Caco-2 (cell line): ENCODE data around the gene KANSL3. TPM values are rescaled to one million over a fixed set of nuclear protein-coding genes. Genes with fewer than 3 reads are reported as not detected.
A peak's percentile ranks its signal among the peaks of the same experiment; 100 is the strongest.
"Not testable (repeated sequence)": the region's sequence is repeated elsewhere in the genome, so short reads cannot be mapped to it uniquely, and the experiment has no call there.

ENCODE experiments used
- BruUV-seq: library from RNA; stranded (reverse); fragments of 400-500 nt; replicated peaks from 2 replicates; lab custom pipeline; 2021; lab: Mats Ljungman, UMichigan
- CTCF ChIA-PET: fragments of 300-600 bp; sonication (Branson Sonifier 250); formaldehyde crosslinking; loops from one replicate; lab custom pipeline; 2022; ENCODE audit warnings: antibody characterized with exemption; lab: Charles Lee
- POLR2A ChIA-PET: fragments of 300-600 bp; sonication (Branson Sonifier 250); formaldehyde crosslinking; loops from one replicate; lab custom pipeline; 2022; ENCODE audit warnings: antibody characterized with exemption; lab: Charles Lee
- DNase-seq, 2 experiments: peaks; one replicate each; pipeline versions ENCODE4 v3.0.0 to v3.0.0-alpha.2; 2020 to 2022
- H3K27me3 ChIP-seq: replicated peaks from 2 replicates; pipeline ENCODE4 v1.6.0; 2011; ENCODE audit warnings: low read length; ENCODE audit not compliant: control insufficient read depth, insufficient read depth
- H3K36me3 ChIP-seq: 2 replicates; pipeline ENCODE4 v1.5.1; 2011; ENCODE audit warnings: low read length; ENCODE audit not compliant: control insufficient read depth, insufficient read depth
- H3K4me1 ChIP-seq: fragments of 250-450 bp; sonication (Bioruptor Pico); 2 replicates; pipeline ENCODE4 v1.5.1; 2020; ENCODE audit warnings: mild to moderate bottlenecking
- H3K4me3 ChIP-seq: 2 replicates; pipeline ENCODE4 v1.5.1; 2011; ENCODE audit warnings: low read depth, mild to moderate bottlenecking, control low read depth, low read length
- H3K9me3 ChIP-seq: fragments of 250-450 bp; sonication (Bioruptor Pico); 2 replicates; pipeline ENCODE4 v1.5.1; 2020; ENCODE audit warnings: mild to moderate bottlenecking, moderate library complexity
- H3K27ac Mint-ChIP-seq: one replicate; pipeline ENCODE4 v1.8.0; 2022; ENCODE audit warnings: mixed read lengths; ENCODE audit not compliant: unreplicated experiment
- H3K27me3 Mint-ChIP-seq: one replicate; pipeline ENCODE4 v1.8.0; 2022; ENCODE audit warnings: mixed read lengths; ENCODE audit not compliant: insufficient read depth, unreplicated experiment
- H3K36me3 Mint-ChIP-seq: one replicate; pipeline ENCODE4 v1.8.0; 2022; ENCODE audit warnings: mild to moderate bottlenecking, mixed read lengths; ENCODE audit not compliant: insufficient read depth, unreplicated experiment
- H3K4me1 Mint-ChIP-seq: one replicate; pipeline ENCODE4 v1.8.0; 2022; ENCODE audit warnings: low read depth, mixed read lengths; ENCODE audit not compliant: unreplicated experiment
- H3K4me3 Mint-ChIP-seq: one replicate; pipeline ENCODE4 v1.8.0; 2022; ENCODE audit warnings: mild to moderate bottlenecking, moderate library complexity, mixed read lengths; ENCODE audit not compliant: unreplicated experiment
- H3K9me3 Mint-ChIP-seq: one replicate; pipeline ENCODE4 v1.8.0; 2022; ENCODE audit warnings: mixed read lengths; ENCODE audit not compliant: unreplicated experiment
- intact Hi-C: fragments of 100-400 bp; cut with micrococcal nuclease; formaldehyde crosslinking; loops from one replicate; pipeline ENCODE4 v1.10.0; 2022; ENCODE audit not compliant: unreplicated experiment
- total RNA-seq: library from RNA; stranded (reverse); gene quantifications from 2 replicates; pipeline ENCODE4 v1.2.3, GENCODE V29; 2022
- TF ChIP-seq, protein P1 (sequence below), 2 experiments: fragments of 200-600 bp in 1 of 2; IDR thresholded peaks; 1 replicate in 1 of 2; 2 replicates in 1 of 2; pipeline versions ENCODE4 v1.5.1 to v1.8.0; 2011 to 2022; ENCODE audit warnings: antibody characterized with exemption in 1 of 2, control low read depth in 1 of 2, inconsistent platforms in 1 of 2, low read depth in 1 of 2, low read length in 1 of 2, mild to moderate bottlenecking in 1 of 2, moderate library complexity in 1 of 2; ENCODE audit not compliant: insufficient read depth in 1 of 2, severe bottlenecking in 1 of 2, unreplicated experiment in 1 of 2

Gene KANSL3
- total RNA-seq, 1 experiment from 2014 or later = 48.6 TPM

DNA sequence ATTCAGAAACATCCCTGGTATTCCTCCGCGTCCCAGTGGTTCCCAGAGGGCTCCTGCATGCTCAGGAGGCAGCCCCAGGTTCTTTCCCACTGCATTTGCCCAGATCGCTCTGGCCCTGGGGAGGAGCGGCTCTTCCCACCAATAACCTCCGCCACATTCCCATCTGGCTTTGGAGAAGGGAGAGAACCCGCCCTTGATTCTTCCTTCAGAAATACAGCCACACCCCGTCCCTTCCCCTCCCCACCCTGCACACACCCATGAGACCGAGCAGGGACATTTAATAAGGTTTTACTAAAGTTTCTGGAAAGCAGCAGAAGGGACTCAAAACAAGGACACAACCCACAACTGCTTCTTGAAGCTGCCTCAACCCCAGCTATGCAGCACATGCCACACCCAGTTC, 79.6 kb downstream of the KANSL3 start:
- H3K4me3 Mint-ChIP-seq = no peak overlapping the region
- ChIA-PET CTCF (no interaction called here), POLR2A (no interaction called here)
- TF ChIP-seq, protein P1, sequence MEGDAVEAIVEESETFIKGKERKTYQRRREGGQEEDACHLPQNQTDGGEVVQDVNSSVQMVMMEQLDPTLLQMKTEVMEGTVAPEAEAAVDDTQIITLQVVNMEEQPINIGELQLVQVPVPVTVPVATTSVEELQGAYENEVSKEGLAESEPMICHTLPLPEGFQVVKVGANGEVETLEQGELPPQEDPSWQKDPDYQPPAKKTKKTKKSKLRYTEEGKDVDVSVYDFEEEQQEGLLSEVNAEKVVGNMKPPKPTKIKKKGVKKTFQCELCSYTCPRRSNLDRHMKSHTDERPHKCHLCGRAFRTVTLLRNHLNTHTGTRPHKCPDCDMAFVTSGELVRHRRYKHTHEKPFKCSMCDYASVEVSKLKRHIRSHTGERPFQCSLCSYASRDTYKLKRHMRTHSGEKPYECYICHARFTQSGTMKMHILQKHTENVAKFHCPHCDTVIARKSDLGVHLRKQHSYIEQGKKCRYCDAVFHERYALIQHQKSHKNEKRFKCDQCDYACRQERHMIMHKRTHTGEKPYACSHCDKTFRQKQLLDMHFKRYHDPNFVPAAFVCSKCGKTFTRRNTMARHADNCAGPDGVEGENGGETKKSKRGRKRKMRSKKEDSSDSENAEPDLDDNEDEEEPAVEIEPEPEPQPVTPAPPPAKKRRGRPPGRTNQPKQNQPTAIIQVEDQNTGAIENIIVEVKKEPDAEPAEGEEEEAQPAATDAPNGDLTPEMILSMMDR (IDR thresholded peaks at IDR 0.05; ENCODE audit: insufficient read depth in 1 of 2, low read depth in 1 of 2, low read length in 1 of 2, severe bottlenecking in 1 of 2, unreplicated experiment in 1 of 2) = no peak
- DNase-seq = no peak
- H3K27me3 Mint-ChIP-seq = no peaks in the 10 kb centered on the region
- H3K9me3 ChIP-seq = peaks cover 7% of the 10 kb centered on the region
- intact Hi-C loops = no loop called here
- peaks cover 9% of the 10 kb centered on the region for H3K9me3 Mint-ChIP-seq
- H3K4me3 ChIP-seq = no peak overlapping the region
- H3K4me1 ChIP-seq = peaks cover 18% of the 10 kb centered on the region
- peaks cover 16% of the 10 kb centered on the region for H3K4me1 Mint-ChIP-seq
- H3K27me3 ChIP-seq = no peaks in the 10 kb centered on the region
- no peaks in the 10 kb centered on the region for H3K36me3 ChIP-seq
- H3K27ac Mint-ChIP-seq = peak overlapping the region; percentile 70
- H3K36me3 Mint-ChIP-seq = peaks cover 17% of the 10 kb centered on the region
- BruUV-seq = no TSS peak

DNA sequence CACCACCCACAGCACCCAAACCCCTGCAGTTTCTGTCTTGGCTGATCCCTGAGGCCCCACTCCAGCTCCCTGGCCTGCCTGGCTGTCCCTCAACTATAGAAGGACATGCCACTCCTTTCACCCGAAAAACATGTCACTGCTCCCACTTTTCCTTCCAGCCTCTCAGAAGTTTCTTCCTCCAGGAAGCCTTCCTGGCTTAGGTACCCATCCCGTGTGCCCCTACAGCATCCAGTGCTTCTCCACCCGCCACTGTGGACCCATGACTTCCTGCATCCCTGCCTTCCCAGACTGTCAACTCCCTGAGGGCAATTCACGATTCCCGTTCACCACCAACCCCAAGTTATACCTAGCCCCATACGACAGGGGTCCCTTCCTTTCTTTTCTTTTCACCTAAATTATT, 80.1 kb downstream of the KANSL3 start:
- Histone ChIP-seq H3K4me1 (peaks cover 18% of the 10 kb centered on the region), H3K4me3 (no peak overlapping the region), H3K36me3 (no peaks in the 10 kb centered on the region), H3K27me3 (no peaks in the 10 kb centered on the region), H3K9me3 (peaks cover 7% of the 10 kb centered on the region)
- ChIA-PET POLR2A (no interaction called here), CTCF (no interaction called here)
- Mint-ChIP-seq H3K27me3 (no peaks in the 10 kb centered on the region), H3K9me3 (peaks cover 9% of the 10 kb centered on the region), H3K27ac (peak overlapping the region; percentile 70), H3K4me3 (no peak overlapping the region), H3K4me1 (peaks cover 16% of the 10 kb centered on the region), H3K36me3 (peaks cover 17% of the 10 kb centered on the region)
- BruUV-seq = no TSS peak
- intact Hi-C loops = no loop called here
- TF ChIP-seq, protein P1 (IDR thresholded peaks at IDR 0.05; ENCODE audit: insufficient read depth in 1 of 2, low read depth in 1 of 2, low read length in 1 of 2, severe bottlenecking in 1 of 2, unreplicated experiment in 1 of 2) = no peak
- no peak for DNase-seq

DNA sequence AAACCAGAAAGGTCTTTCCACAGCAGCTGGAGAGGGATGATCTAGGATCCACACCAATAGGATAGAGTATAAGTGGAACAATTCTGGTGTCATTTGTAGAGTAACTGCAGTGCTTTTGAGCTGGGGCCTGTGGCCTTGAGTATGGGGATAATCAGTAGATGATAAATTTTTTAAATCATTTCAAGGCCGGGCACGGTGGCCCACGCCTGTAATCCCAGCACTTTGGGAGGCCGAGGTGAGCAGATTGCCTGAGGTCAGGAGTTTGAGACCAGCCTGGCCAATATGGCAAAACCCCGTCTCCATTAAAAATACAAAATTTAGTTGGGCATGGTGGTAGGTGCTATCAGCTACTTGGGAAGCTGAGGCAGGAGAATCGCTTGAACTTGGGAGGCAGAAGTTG, 80.7 kb downstream of the KANSL3 start:
- Mint-ChIP-seq H3K27ac (peak overlapping the region; percentile 87), H3K4me3 (peak overlapping the region; percentile 66), H3K36me3 (peaks cover 17% of the 10 kb centered on the region), H3K4me1 (peaks cover 16% of the 10 kb centered on the region)
- H3K27me3 ChIP-seq, H3K36me3 ChIP-seq, H3K27me3 Mint-ChIP-seq, DNase-seq, BruUV-seq, H3K9me3 Mint-ChIP-seq, CTCF ChIA-PET, H3K9me3 ChIP-seq, H3K4me3 ChIP-seq, POLR2A ChIA-PET: not testable (repeated sequence)
- H3K4me1 ChIP-seq = peaks cover 18% of the 10 kb centered on the region
- intact Hi-C loops = loop anchor here (2.0 kb wide), 1 partner anchor 23 kb away; no protein-coding TSS in a partner anchor
